NCI-H510A treated with DMSO at 0.1 percent for 48 hours (cell line): ENCODE results near the gene NOPCHAP1.
"Not testable (repeated sequence)": the region's sequence is repeated elsewhere in the genome, so short reads cannot be mapped to it uniquely, and the experiment has no call there.

Experiments used
- DNase-seq: peaks from one replicate; lab custom pipeline; 2025; lab: John Stamatoyannopoulos, UW

NOPCHAP1 gene, protein sequence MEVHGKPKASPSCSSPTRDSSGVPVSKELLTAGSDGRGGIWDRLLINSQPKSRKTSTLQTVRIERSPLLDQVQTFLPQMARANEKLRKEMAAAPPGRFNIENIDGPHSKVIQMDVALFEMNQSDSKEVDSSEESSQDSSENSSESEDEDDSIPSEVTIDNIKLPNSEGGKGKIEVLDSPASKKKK

DNA sequence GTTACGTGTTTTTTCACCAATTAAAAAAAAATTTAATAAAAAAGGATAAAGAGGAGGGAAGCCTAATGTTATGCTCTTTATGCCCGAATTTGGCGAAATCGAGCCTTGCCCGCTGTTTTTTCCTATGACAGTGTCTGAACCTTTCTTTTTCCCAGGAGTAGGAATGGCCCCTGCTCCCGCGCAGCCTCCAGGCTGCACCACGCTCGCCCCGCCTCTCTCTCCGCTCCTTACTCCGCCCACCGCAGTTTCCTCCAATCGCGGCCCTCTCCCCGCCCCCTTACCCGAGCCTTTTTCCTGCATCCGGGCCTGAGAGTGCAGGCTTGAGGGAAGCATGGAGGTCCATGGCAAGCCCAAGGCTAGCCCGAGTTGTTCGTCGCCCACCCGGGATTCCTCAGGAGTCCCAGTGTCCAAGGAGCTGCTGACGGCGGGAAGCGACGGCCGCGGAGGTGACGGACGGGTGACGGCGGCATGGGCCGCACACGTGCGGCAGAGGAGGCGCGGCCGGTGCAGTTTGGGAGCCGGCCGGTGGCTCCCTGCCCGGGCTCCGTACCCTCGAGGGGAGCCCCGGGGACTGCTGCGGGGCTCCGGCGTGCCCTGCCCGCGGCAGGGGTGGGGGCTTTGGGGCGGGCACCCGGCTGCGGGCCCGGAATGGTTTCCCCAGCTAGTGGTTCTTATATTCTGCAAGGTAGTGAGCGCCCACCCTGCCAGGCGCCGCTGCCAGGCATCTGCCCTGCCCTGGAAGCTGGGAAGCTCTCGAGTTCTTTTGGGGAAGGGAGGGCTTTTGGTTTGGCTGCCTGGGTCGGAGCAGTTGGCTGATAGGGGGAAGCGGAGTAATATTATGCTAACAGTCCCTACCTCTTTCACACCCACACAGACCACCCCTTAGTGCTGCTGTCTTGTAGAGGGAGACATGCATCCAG lies at the start of gene NOPCHAP1:
Gene NOPCHAP1 (plus strand): TSS at position 295 of the 920 bp plus-strand sequence. CDS start 37 bp downstream, at position 332.
- DNase-seq = peak; percentile 95

DNA sequence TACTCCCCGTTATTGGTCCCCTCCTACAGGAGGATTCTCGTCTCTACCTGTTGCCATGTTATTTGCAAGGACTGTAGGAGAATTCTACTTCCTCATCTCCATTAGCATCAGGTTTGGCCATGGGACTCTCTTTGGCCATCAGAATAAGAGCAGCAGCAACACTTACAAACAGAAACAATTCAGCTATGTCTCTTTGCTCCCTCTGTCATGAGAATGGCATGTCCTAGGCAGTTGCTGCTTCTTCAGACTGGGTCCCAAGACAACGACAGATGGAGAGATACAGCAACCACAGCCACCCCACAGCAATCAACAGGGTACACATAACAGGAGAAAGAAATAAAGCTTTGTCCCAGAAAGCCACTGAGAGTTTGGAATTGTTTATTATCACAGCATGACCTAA lies 47.7 kb upstream of the NOPCHAP1 start:
- no peak for DNase-seq

DNA sequence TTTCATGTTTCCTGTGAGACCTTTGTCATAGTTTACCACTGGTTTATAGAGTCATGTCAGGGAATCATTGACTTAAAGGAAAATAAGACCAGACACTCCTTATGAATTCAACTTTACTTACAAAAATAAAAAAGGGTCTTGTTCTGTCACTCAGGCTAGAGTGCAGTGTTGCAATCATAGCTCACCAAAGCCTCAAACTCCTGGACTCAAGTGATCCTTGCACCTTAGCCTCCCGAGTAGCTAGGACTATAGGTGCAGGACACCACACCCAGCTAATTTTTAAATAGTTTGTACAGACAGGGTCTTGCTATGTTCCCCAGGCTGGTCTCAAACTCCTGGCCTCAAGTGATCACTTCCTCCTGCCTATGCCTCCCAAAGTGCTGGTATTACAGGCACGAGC lies 47.0 kb upstream of the NOPCHAP1 start:
- no peak for DNase-seq

DNA sequence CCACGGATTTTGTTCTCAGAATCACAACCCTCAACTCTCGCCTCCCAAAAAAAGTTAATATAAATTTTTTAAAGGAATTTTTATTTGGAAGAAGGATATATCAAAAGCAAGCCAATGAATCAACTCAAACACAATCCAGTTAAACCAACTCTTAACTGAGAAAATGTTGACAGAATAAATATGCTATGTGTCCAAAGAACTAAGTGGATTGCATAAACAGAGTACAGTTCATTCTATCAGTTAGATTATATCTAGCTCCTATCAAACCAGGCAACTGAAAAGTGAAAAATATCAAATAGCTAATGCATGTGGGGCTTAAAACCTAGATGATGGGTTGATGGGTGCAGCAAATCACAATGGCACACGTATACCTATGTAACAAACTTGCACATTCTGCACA lies 44.7 kb upstream of the NOPCHAP1 start:
- no peak for DNase-seq

DNA sequence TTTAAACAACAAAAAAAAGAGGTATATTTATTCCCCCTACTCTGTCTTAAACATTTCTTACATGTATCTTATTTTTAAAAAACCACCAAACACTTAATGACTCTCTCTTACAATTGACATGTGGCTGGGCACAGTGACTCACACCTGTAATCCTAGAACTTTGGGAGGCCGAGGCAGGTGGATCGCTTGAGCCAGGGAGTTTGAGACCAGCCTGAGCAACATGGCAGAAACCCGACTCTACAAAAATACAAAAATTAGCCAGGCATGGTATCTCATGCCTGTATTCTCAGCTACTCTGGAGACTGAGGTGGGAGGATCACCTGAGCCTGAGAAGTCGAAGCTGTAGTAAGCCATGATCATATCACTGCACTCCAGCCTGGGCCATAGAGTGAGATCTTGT lies 44.0 kb upstream of the NOPCHAP1 start:
- DNase-seq = no peak

DNA sequence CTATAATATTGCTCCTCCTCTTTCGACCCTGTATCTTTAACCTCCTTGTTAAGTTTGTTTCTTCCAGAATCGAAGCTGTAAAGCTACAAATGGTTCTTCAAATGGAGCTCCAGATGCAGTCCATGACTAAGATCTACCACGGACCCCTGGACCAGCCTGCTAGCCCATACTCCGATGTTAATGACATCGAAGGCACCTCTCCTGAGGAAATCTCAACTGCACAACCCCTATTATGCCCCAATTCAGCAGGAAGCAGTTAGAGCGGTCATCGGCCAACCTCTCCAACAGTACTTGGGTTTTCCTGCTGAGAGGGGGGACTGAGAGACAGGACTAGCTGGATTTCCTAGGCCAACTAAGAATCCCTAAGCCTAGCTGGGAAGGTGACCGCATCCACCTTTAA lies 42.7 kb upstream of the NOPCHAP1 start:
- DNase-seq = not testable (repeated sequence)

DNA sequence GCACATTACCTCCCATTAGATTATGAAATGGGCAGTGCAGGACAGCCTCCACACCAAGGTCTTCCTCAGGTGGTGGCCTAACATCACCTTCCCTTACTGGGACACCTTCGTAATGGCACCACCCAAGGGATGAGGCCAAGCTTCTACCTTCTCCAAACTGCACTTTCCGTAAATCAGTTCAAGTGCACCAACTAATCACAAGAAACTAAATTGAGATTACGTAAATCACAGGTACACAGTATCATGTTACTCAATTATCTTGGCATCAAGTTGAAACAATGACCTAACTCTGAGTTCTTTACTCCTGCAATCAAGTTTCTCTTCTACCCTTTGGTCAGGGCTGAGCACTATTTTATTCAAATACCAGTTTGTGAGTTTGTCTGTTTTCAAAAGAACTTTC lies 41.9 kb upstream of the NOPCHAP1 start:
- no peak for DNase-seq

DNA sequence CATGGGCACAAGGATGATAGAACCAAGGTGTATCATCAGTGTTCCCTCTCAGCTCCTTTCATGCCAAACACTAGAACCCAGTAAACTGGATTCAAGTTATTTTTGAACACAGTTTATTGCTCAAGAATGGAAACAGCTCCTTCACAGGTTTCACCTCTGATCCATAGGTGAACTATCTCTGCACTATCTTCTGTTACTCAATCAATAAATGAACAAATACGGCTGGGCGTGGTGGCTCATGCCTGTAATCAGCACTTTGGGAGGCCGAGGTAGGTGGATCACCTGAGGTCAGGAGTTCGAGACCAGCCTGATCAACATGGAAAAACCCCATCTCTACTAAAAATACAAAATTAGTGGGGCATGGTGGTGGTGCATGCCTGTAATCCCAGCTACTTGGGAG lies 37.4 kb upstream of the NOPCHAP1 start:
- DNase-seq = not testable (repeated sequence)

DNA sequence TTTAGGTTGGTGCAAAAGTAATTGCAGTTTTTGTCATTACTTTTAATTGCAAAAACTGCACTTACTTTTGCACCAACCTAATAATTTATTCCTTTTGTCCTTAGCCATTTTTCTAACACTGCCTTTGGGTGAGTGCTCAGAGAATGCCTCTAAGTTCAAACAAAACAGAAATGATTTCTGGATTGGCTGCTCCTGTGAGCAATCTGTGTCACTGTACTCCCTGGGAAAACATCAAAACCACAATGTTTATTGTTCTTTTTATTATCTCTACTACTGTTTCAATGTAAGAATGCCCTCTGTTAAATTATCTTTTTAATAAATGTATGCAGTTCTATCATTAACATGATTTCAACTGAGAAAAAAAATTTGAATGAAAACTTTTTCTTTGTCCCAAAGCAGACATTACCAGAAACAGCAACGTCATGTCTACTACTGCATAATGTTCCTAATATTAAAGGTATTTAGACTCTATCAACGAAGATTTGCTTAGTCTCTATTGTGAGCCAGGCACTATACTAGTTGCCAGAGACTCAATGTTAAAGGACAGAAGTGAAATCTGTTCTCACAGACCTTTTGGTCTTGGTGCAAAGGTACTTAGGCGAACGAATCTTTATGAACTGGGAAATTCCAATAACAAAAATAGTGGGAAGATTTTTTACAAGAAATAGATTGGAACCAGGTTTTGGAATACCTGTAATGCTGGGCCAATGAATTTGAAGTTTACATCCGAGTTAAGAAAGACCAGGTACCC lies 34.2 kb upstream of the NOPCHAP1 start:
- no peak for DNase-seq

DNA sequence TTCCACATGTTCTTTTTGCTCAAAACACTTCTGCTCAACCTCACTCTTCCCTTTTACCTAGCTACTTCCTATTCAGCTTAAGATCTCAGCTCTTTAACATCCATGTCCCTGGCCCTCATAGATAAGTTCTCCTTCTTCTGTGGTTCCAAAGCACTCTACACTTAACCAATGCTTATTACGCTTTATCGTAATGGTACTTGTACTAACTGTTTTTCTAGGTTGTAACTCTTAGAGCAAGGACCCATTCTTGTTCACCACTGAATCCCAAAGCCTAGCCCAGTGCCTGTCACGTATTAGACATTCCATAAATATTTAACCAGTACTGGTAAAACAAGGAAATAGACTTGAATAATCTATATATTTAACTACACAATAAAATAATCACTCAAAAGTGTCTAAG lies 33.3 kb upstream of the NOPCHAP1 start:
- no peak for DNase-seq

DNA sequence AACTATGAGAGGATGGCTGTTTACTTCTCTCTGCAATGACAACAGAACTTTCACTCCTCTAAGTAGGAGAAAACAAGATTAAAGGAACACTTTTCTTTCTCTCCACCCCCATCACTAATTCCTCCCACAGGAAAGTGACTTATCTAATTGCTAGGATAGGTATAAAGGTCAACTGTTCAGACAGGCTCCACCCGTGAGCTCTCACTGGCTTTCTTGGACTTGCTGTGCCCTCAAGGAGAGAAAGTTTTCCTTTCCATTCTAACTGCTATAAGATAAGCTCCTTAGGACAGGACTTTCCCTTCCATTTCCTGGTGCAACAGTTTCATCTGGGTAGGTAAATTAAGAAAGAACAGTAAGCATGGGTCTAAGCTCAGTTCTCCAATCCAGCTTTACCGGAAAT lies 32.8 kb upstream of the NOPCHAP1 start:
- no peak for DNase-seq

DNA sequence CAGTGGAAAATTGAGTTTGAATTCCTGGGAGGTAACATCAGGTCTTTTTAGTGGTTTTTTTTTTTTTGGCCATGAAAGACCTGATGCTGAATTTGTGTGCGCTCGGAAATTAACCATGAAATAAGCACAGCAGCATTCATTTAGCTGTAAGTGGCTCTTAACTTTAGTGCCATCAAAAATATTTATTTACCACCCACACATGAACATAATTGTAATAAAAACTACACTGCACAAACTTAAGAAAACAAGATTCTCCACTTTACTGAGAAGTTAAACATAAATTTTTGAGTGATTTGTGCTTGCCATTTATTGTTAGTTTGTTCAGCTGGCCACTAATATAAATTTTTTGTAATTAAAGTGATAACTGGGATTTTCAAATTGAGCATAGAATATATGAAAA lies 30.4 kb upstream of the NOPCHAP1 start:
- DNase-seq = no peak

DNA sequence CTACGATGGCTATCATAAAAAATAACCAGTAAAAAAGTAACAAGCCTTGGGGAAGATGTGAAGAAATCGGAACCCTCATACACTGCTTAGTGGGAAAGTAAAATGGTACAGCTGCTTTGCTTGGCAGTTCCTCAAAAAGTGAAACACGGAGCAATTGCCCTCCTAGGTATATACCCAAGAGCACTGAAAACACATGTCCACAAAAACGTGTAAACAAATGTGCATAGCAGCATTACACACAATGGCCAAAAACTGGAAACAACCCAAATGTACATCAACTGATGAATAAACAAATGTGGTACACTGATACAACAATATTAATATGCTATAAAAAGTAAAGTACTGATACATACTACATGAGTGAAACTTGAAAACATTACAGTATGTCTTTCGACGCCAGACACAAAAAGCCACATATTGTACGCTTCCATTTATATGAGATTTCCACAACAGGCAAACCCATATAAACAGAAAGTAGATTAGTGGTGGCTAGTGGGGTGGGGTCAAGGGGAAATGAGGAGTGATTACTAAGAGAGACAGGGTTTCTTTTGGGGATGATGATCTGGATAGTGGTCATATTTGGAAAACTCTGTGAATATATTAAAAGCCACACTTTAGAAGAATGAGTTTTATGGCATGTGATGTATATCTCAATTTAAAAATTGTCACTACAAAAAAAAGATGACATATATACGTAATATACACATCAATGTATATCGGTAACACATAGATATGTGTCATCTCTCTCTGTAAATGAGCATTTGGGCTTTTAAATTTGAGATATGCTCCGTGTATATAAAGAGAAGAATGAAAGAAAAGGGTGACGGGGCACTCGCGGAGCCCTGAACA lies 29.0 kb upstream of the NOPCHAP1 start:
- no peak for DNase-seq

DNA sequence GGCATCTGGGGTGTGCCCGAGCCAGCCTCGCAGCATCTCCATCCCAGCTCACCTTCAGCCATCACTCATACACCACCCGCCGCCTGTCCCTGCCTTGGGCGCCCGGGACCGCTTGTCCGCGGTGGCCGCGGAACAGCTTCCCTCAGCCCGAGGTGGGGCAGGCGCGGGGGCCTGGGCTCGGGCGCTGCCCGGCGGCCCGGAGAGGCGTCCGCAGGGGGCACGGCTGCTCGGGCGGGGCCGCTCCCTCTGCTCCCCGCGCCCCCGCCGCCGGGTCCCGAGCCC lies 28.5 kb upstream of the NOPCHAP1 start:
- DNase-seq = peak; percentile 47

DNA sequence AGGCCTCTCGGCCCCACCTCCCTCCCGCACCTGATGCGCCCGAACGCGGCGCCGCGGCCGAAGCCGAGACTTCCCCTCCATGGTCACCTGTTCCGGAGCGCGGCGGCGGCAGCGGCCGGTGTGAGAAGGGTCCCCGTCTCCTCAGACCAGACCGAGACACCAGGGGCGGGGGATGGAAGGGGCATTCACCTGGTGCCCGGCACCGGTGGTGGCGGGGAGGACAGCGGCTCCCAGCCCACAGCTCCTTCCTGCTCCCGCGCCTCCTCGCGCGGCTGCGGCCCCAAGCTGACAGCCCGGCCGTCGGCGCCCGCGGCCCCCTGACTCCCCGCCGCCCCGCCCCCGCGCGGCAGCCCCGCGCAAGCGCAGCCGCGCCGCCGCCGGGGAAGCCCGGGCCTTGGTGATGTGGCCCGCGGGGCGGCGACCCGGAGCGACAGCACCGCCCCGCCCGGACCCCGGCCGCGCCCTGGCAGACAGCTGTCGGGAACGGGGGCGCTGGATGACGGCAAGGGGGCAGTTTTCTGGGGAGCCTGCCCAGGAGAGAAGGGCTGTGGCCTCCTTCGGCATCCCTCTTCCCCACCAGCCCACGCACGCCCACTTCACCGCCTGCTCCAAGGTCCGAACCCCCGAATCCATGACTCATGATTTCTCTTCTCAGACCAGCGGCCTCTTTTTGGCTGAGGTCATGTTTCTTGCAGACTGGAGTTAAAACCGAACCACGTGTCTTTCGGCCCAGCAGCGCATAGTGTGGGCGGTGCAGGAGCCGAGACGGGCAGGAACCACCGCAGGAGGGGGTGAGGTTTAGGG lies 27.9 kb upstream of the NOPCHAP1 start, which contains the start of gene SLC41A2:
Gene SLC41A2 (minus strand): TSS at position 290 of the 804 bp plus-strand sequence. CDS start 29,763 bp downstream, outside the sequence.
- DNase-seq = peak; percentile 73

DNA sequence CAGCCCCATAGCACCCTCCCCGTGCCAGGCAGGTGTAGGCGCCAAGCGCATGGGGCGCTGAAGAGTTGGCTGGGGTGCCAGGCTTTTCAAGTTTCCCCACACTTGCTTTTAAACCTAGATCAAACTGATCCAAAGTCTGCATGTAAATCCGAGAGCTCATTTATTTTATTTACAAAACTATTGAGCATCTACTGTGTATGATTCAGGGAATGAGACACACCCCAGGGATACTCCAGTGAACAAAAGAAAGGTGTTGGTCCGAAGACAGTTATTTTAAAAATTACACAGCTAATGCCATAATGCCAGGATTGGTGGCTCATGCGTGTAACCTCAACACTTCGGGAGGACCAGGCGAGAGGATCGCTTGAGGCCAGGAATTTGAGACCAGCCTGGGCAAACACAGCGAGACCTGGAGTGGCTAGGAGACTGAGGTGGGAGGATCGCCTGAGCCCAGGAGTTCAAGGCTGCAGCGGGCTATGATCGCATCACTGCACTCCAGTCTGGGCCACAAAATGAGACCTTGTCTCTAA lies 27.2 kb upstream of the NOPCHAP1 start:
- peak; percentile 73 for DNase-seq

DNA sequence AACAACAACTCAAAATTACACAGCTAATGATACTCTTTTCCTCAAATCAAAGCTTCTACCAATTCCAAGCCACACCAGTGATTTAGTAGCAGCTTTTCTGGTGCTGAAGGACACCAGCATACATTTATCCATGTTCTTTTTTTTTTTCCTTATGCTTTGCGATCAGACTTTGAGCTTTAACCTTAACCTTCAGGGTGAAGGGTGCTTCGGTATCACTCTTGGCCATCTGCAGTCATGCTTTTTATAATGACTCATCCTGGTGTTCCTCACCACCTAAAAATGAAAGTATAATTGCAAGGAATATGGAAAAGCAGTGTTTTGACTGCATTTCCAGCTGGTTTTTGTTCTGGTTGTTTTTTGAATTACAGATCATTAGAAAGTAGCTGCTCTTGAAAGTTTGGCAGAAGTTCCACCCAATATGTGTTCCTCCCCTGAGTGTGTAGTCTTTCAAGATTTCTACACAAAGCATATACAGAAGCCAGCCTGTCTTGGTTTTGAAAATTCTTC lies 26.7 kb upstream of the NOPCHAP1 start:
- no peak for DNase-seq

DNA sequence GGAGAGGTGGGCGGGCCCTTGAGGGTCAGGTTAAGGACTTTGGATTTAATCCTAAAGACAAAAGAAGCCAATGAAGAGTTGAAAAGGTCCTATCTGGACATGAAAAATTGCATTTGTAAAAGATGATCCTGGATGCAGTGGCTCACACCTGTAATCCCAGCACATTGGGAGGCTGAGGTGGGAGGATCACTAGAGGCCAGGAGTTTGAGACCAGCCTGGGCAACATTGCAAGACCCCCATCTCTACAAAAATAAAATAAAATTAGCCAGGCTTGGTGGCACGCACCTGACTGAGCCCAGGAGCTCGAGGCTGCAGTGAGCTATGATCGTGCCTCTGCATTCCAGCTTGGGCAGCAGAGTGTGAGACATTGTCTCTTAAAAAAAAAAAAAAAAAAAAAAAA lies 25.7 kb upstream of the NOPCHAP1 start:
- no peak for DNase-seq

DNA sequence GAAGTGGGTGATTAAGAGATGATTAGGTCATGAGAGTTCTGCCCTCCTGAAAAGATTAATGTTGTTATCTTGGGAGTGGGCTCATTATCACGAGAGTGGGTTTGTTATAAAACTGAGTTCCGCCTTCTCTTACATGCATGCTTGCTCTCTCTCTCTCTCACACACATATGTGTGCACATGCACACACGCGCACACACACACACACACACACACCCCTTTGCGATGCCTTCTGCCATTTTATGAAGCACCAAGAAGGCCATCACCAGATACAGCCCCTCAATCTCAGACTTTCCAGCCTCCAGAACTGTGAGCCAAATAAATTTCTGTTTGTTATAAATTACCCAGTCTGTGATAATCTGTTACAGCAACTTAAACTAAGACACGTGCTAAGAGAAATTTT lies 22.4 kb upstream of the NOPCHAP1 start:
- no peak for DNase-seq

DNA sequence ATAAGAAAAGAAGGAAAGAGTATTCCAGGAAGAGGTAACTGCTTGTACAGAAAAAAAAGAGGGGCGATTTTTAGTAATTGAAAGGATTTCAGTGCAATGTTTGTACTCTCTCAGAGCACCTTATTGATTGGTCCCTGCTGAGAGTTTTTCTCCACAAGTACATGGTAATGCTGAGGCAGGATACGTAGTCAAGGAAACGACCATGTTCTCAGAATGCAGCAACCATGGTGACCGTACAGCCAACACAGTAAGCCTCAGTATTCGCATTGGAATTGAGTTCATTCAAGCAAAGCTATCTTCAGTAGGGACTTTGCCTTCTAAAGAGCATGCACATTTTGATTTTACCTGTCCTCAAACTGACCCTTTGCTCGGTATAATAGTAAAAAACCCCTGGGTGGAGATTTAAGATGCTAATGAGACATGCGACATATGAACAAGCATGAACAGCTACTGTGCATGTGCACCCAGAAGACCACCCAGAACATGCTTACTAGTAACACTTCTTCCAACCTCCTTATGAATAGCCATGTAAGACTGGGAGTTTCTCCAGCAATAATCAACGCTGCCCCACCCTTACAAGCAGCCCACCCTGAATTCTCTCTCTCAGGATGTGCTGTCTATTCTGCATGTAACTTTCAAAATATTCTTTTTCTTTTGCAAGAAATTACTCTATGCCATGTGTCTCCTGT lies 21.8 kb upstream of the NOPCHAP1 start:
- peak; percentile 50 for DNase-seq
